H9 (cell line): ENCODE results near the gene LGALS12. TPM values are rescaled to one million over a fixed set of nuclear protein-coding genes. Genes with fewer than 3 reads are reported as not detected.
A peak's percentile ranks its signal among the peaks of the same experiment; 100 is the strongest.

Experiments used
- DNase-seq: peaks from one replicate; pipeline ENCODE4 v3.0.0-alpha.2; 2017
- H2AFZ ChIP-seq: one replicate; pipeline ENCODE4 v1.6.1; 2013; ENCODE audit warnings: mild to moderate bottlenecking, low read length, control low read depth, moderate library complexity
- H2AK5ac ChIP-seq: 2 replicates; pipeline ENCODE4 v1.6.1; 2013; ENCODE audit warnings: low read length, control low read depth, mixed read lengths; ENCODE audit not compliant: insufficient read length
- H2BK120ac ChIP-seq: one replicate; pipeline ENCODE4 v1.6.1; 2013; ENCODE audit warnings: low read depth, mild to moderate bottlenecking, low read length, control low read depth, inconsistent platforms; ENCODE audit not compliant: poor library complexity, severe bottlenecking
- H2BK12ac ChIP-seq: 2 replicates; pipeline ENCODE4 v1.6.1; 2013; ENCODE audit warnings: low read length, control low read depth, mixed read lengths, low read depth; ENCODE audit not compliant: insufficient read length
- H2BK15ac ChIP-seq: 2 replicates; pipeline ENCODE4 v1.6.1; 2013; ENCODE audit warnings: low read depth, low read length, control low read depth
- H2BK20ac ChIP-seq: one replicate; pipeline ENCODE4 v1.6.1; 2013; ENCODE audit warnings: low read depth, mild to moderate bottlenecking, low read length, control low read depth, inconsistent platforms; ENCODE audit not compliant: poor library complexity, severe bottlenecking
- H2BK5ac ChIP-seq: 2 replicates; pipeline ENCODE4 v1.6.1; 2013; ENCODE audit warnings: low read length, control low read depth, mixed read lengths; ENCODE audit not compliant: insufficient read length
- H3K14ac ChIP-seq: 2 replicates; pipeline ENCODE4 v1.6.1; 2013; ENCODE audit warnings: low read length, control low read depth; ENCODE audit not compliant: insufficient read depth
- H3K18ac ChIP-seq: 2 replicates; pipeline ENCODE4 v1.6.1; 2013; ENCODE audit warnings: low read depth, mild to moderate bottlenecking, mixed read lengths, low read length, control low read depth; ENCODE audit not compliant: insufficient read length
- H3K23ac ChIP-seq: 2 replicates; pipeline ENCODE4 v1.6.1; 2013; ENCODE audit warnings: low read length, control low read depth, mixed read lengths, low read depth; ENCODE audit not compliant: insufficient read length
- H3K23me2 ChIP-seq: 2 replicates; pipeline ENCODE4 v1.6.1; 2013; ENCODE audit warnings: low read depth, mild to moderate bottlenecking, mixed read lengths, low read length, control low read depth; ENCODE audit not compliant: insufficient read length, poor library complexity, severe bottlenecking
- H3K27ac ChIP-seq: 2 replicates; pipeline ENCODE4 v1.5.1; 2013; ENCODE audit warnings: low read length, control low read depth, mixed read lengths, low read depth; ENCODE audit not compliant: insufficient read length
- H3K27me3 ChIP-seq: 2 replicates; pipeline ENCODE4 v1.6.1; 2013; ENCODE audit warnings: low read length, control low read depth, inconsistent platforms; ENCODE audit not compliant: insufficient read depth
- H3K4ac ChIP-seq: 2 replicates; pipeline ENCODE4 v1.6.1; 2013; ENCODE audit warnings: low read depth, mild to moderate bottlenecking, control low read depth, inconsistent platforms, low read length, moderate library complexity
- H3K4me1 ChIP-seq: 2 replicates; pipeline ENCODE4 v1.6.1; 2013; ENCODE audit warnings: low read length, control low read depth, inconsistent platforms; ENCODE audit not compliant: insufficient read depth
- H3K4me2 ChIP-seq: 2 replicates; pipeline ENCODE4 v1.6.1; 2013; ENCODE audit warnings: low read length, control low read depth, mixed read lengths; ENCODE audit not compliant: insufficient read length, insufficient read depth
- H3K56ac ChIP-seq: 2 replicates; pipeline ENCODE4 v1.6.1; 2013; ENCODE audit warnings: low read depth, mild to moderate bottlenecking, mixed read lengths, low read length, control low read depth; ENCODE audit not compliant: insufficient read length
- H3K79me1 ChIP-seq: 2 replicates; pipeline ENCODE4 v1.6.1; 2013; ENCODE audit warnings: low read depth, mild to moderate bottlenecking, moderate library complexity, low read length, control low read depth, inconsistent platforms; ENCODE audit not compliant: insufficient read depth, poor library complexity, severe bottlenecking
- H3K79me2 ChIP-seq: 2 replicates; pipeline ENCODE4 v1.6.1; 2013; ENCODE audit warnings: low read length, control low read depth, inconsistent platforms; ENCODE audit not compliant: insufficient read depth
- H3K9ac ChIP-seq: 2 replicates; pipeline ENCODE4 v1.6.1; 2013; ENCODE audit warnings: low read length, control low read depth, mixed read lengths; ENCODE audit not compliant: insufficient read length; ENCODE audit errors: extremely low read depth
- H3K9me3 ChIP-seq: one replicate; pipeline ENCODE4 v1.6.1; 2013; ENCODE audit warnings: low read depth, low read length, inconsistent platforms; ENCODE audit not compliant: control insufficient read depth
- H3T11ph ChIP-seq: one replicate; pipeline ENCODE4 v1.6.1; 2013; ENCODE audit warnings: mild to moderate bottlenecking, low read length, control low read depth, inconsistent platforms
- H4K20me1 ChIP-seq: one replicate; pipeline ENCODE4 v1.6.1; 2013; ENCODE audit not compliant: control insufficient read depth, insufficient read length, insufficient read depth
- H4K5ac ChIP-seq: 2 replicates; pipeline ENCODE4 v1.6.1; 2013; ENCODE audit warnings: low read depth, mild to moderate bottlenecking, mixed read lengths, low read length, control low read depth; ENCODE audit not compliant: insufficient read length
- H4K8ac ChIP-seq: replicated peaks from 2 replicates; pipeline ENCODE4 v1.6.1; 2013; ENCODE audit warnings: low read length, control low read depth, mixed read lengths, low read depth; ENCODE audit not compliant: insufficient read length
- H4K91ac ChIP-seq: 2 replicates; pipeline ENCODE4 v1.6.1; 2013; ENCODE audit warnings: low read depth, mild to moderate bottlenecking, moderate library complexity, mixed read lengths, low read length, control low read depth; ENCODE audit not compliant: insufficient read length
- H3K27ac Mint-ChIP-seq, 3 experiments: 2 replicates in 2 of 3; 3 replicates in 1 of 3; pipeline ENCODE4 v1.8.0; 2020 to 2021; ENCODE audit warnings: mixed read lengths in 3 of 3, mild to moderate bottlenecking in 1 of 3, moderate library complexity in 1 of 3
- H3K27me3 Mint-ChIP-seq: 2 replicates; pipeline ENCODE4 v1.8.0; 2021; ENCODE audit warnings: low read depth, mild to moderate bottlenecking, moderate library complexity, mixed read lengths
- H3K36me3 Mint-ChIP-seq, 3 experiments: 2 replicates in 2 of 3; 3 replicates in 1 of 3; pipeline ENCODE4 v1.8.0; 2020 to 2021; ENCODE audit warnings: low read depth in 3 of 3, mixed read lengths in 3 of 3; ENCODE audit not compliant: insufficient read depth in 1 of 3
- H3K4me1 Mint-ChIP-seq, 2 experiments: 2 replicates each; pipeline ENCODE4 v1.8.0; 2020; ENCODE audit warnings: mixed read lengths in 2 of 2
- H3K4me3 Mint-ChIP-seq, 2 experiments: 2 replicates in 1 of 2; 3 replicates in 1 of 2; pipeline ENCODE4 v1.8.0; 2020 to 2021; ENCODE audit warnings: mild to moderate bottlenecking in 2 of 2, mixed read lengths in 2 of 2, moderate library complexity in 1 of 2
- H3K9me3 Mint-ChIP-seq, 2 experiments: 2 replicates in 1 of 2; 3 replicates in 1 of 2; pipeline ENCODE4 v1.8.0; 2020; ENCODE audit warnings: mild to moderate bottlenecking in 2 of 2, mixed read lengths in 2 of 2, moderate library complexity in 1 of 2
- WGBS: extraction: QIAGEN DNeasy Blood & Tissue Kit; methylation state at CpG from one replicate; pipeline ENCODE4 v1.1.7; 2013; ENCODE audit warnings: missing lambda C conversion rate, low lambda C conversion rate, mixed read lengths; ENCODE audit not compliant: insufficient read length; ENCODE audit errors: extremely low coverage; 5-methylcytosine and 5-hydroxymethylcytosine counted together
- total RNA-seq: library from RNA; stranded (reverse); gene quantifications from 2 replicates; pipeline ENCODE4 v1.2.1, GENCODE V29; 2021
- TF ChIP-seq, protein P1 (sequence below): fragments of 200-600 bp; sonication (generic); conservative IDR thresholded peaks from 3 replicates; pipeline ENCODE4 v1.8.0; 2021; ENCODE audit warnings: antibody characterized with exemption, mild to moderate bottlenecking

Gene LGALS12
- total RNA-seq, 1 experiment from 2014 or later = 1.9 TPM

DNA sequence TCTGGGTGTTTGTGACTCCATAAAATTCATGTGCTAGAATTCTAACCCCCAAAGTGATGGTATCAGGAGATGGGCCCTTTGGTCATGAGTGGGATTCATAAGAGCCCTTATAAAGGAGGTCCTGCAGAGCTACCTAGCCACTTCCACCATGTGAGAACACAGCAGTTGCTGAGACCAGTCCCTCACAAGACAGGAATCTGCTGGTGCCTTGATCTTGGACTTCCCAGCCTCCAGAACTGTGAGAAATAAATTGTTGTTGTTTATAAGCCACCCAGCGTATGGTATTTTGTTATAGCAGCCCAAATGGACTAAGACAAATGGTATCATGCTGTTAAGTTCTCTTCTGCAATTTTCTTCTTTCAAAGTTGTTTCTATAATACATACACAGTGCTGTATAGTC lies 13.4 kb upstream of the LGALS12 start:
- Mint-ChIP-seq H3K27ac (0 out of 7 replicates have a peak overlapping the region, but pooled peaks of 1 of the 3 experiments have one; percentile 40), H3K27me3 (no peaks in the 10 kb centered on the region), H3K9me3 (peaks cover 8 to 19% of the 10 kb centered on the region in 2 experiments), H3K4me1 (peaks cover 36 to 45% of the 10 kb centered on the region in 2 experiments), H3K36me3 (peaks cover 0 to 22% (median 5%) of the 10 kb centered on the region in 3 experiments; a peak in 4 of 7 replicates), H3K4me3 (no peak overlapping the region)
- no peak overlapping the region for H3K4me2 ChIP-seq
- no peak overlapping the region for H3K9ac ChIP-seq
- H3K27ac ChIP-seq = no peak overlapping the region
- peaks cover 5% of the 10 kb centered on the region for H3K9me3 ChIP-seq
- H3K4me1 ChIP-seq = 0 out of 2 replicates have a peak, but pooled peaks cover 2% of the 10 kb centered on the region
- no peak overlapping the region for H2AFZ ChIP-seq
- H2BK15ac ChIP-seq = no peak overlapping the region
- H3K23me2 ChIP-seq = peaks cover 18% of the 10 kb centered on the region
- TF ChIP-seq, protein P1, sequence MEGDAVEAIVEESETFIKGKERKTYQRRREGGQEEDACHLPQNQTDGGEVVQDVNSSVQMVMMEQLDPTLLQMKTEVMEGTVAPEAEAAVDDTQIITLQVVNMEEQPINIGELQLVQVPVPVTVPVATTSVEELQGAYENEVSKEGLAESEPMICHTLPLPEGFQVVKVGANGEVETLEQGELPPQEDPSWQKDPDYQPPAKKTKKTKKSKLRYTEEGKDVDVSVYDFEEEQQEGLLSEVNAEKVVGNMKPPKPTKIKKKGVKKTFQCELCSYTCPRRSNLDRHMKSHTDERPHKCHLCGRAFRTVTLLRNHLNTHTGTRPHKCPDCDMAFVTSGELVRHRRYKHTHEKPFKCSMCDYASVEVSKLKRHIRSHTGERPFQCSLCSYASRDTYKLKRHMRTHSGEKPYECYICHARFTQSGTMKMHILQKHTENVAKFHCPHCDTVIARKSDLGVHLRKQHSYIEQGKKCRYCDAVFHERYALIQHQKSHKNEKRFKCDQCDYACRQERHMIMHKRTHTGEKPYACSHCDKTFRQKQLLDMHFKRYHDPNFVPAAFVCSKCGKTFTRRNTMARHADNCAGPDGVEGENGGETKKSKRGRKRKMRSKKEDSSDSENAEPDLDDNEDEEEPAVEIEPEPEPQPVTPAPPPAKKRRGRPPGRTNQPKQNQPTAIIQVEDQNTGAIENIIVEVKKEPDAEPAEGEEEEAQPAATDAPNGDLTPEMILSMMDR = no peak
- H2BK12ac ChIP-seq = no peak overlapping the region
- no peaks in the 10 kb centered on the region for H3K79me1 ChIP-seq
- WGBS = no CpG with 5 or more reads among the region's 1 CpG
- H2BK120ac ChIP-seq = no peak overlapping the region
- no peak overlapping the region for H3K4ac ChIP-seq
- no peak overlapping the region for H2AK5ac ChIP-seq
- no peak overlapping the region for H4K8ac ChIP-seq
- H3K56ac ChIP-seq = no peak overlapping the region
- no peaks in the 10 kb centered on the region for H3K79me2 ChIP-seq
- no peak overlapping the region for H3K23ac ChIP-seq
- no peak overlapping the region for H2BK5ac ChIP-seq
- no peak overlapping the region for H4K5ac ChIP-seq
- DNase-seq = no peak
- no peak overlapping the region for H2BK20ac ChIP-seq
- no peak overlapping the region for H3T11ph ChIP-seq
- H4K20me1 ChIP-seq = no peaks in the 10 kb centered on the region
- H3K14ac ChIP-seq = no peak overlapping the region
- no peak overlapping the region for H3K18ac ChIP-seq
- no peak overlapping the region for H4K91ac ChIP-seq
- 0 out of 2 replicates have a peak, but pooled peaks cover 2% of the 10 kb centered on the region for H3K27me3 ChIP-seq
